Lung (tissue), 16 donors: Measurements from ENCODE around the gene RASSF7. TPM values are rescaled to one million over a fixed set of nuclear protein-coding genes. Genes with fewer than 3 reads are reported as not detected.

Experiments used
- ATAC-seq: fragments of 200-7000 bp; cut with Tn5 transposase; one replicate; pipeline ENCODE4 v1.9.1; 2020; ENCODE audit warnings: moderate number of reproducible peaks; ENCODE audit not compliant: insufficient read depth, low FRiP score
- DNase-seq, 3 donors: peaks; one replicate each; pipeline ENCODE4 v3.0.0-alpha.2; 2013 to 2017
- H3K27ac ChIP-seq, 2 donors: one replicate each; pipeline ENCODE4 v1.5.1; 2013; ENCODE audit warnings: mild to moderate bottlenecking in 2 of 2, moderate library complexity in 2 of 2, control low read depth in 1 of 2, inconsistent platforms in 1 of 2, low read depth in 1 of 2, low read length in 1 of 2
- H3K27me3 ChIP-seq, 3 donors: one replicate each; pipeline ENCODE4 v1.5.1; 2013; ENCODE audit warnings: low read length in 2 of 3; ENCODE audit not compliant: control insufficient read depth in 3 of 3, insufficient read depth in 3 of 3
- H3K36me3 ChIP-seq, 4 donors: one replicate each; pipeline ENCODE4 v1.5.1; 2013; ENCODE audit warnings: low read length in 4 of 4, mild to moderate bottlenecking in 1 of 4, moderate library complexity in 1 of 4; ENCODE audit not compliant: control insufficient read depth in 4 of 4, insufficient read depth in 4 of 4
- H3K4me1 ChIP-seq, 5 donors: one replicate each; pipeline ENCODE4 v1.5.1; 2013; ENCODE audit warnings: low read length in 5 of 5, mild to moderate bottlenecking in 2 of 5, moderate library complexity in 1 of 5; ENCODE audit not compliant: control insufficient read depth in 5 of 5, insufficient read depth in 5 of 5
- H3K4me3 ChIP-seq: one replicate; pipeline ENCODE4 v1.5.1; 2013; ENCODE audit warnings: mild to moderate bottlenecking, control low read depth, moderate library complexity
- H3K9ac ChIP-seq, 2 donors: one replicate each; pipeline ENCODE4 v1.5.1; 2013; ENCODE audit warnings: low read length in 2 of 2, control low read depth in 1 of 2; ENCODE audit not compliant: insufficient read depth in 1 of 2
- H3K9me3 ChIP-seq, 4 donors: one replicate each; pipeline ENCODE4 v1.5.1; 2013; ENCODE audit warnings: low read length in 3 of 4, mild to moderate bottlenecking in 1 of 4, moderate library complexity in 1 of 4; ENCODE audit not compliant: control insufficient read depth in 4 of 4, insufficient read depth in 3 of 4
- CTCF ChIP-seq: IDR thresholded peaks from 2 replicates; pipeline ENCODE4 v1.5.1; 2012; ENCODE audit warnings: mild to moderate bottlenecking; ENCODE audit errors: control extremely low read depth, extremely low read depth
- WGBS, 2 donors: extraction: QIAGEN DNeasy Blood & Tissue Kit; methylation state at CpG; one replicate each; pipeline ENCODE4 v1.1.7; 2013; 5-methylcytosine and 5-hydroxymethylcytosine counted together
- long read RNA-seq, 5 donors: transcript quantifications; one replicate each; lab custom pipeline, GENCODE V29; 2026
- polyA plus RNA-seq, 2 donors: library from polyadenylated mRNA; stranded (reverse); fragments of 200-250 nt; gene quantifications; one replicate each; pipeline ENCODE4 v1.2.1, GENCODE V29; 2013
- total RNA-seq, 2 donors: library from RNA; depleted of rRNA in 1 of 2; stranded (reverse); fragments of >200 nt in 1 of 2; gene quantifications; one replicate each; pipeline ENCODE4 v1.2.1, GENCODE V29; 2014 to 2021
- donor health status: control.
- donor health status: control.
- donor health status: Bipolar disorder and iron deficiency.
- donor health status: healthy.
- donor health status: DM: yes; HTN: yes; CAD: no.

The RASSF7 gene, protein sequence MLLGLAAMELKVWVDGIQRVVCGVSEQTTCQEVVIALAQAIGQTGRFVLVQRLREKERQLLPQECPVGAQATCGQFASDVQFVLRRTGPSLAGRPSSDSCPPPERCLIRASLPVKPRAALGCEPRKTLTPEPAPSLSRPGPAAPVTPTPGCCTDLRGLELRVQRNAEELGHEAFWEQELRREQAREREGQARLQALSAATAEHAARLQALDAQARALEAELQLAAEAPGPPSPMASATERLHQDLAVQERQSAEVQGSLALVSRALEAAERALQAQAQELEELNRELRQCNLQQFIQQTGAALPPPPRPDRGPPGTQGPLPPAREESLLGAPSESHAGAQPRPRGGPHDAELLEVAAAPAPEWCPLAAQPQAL
- 10 to 100 TPM; 53.5 to 79.4 TPM for total RNA-seq
- 100 to 1,000 TPM in 1 of 2 donors, 10 to 100 TPM in 1; 47.9 to 153 TPM for polyA plus RNA-seq
- long read RNA-seq, donor 1, transcript RASSF7-201 (4 exons, 1,731 nt) = major isoform, 23 of 72 reads
- long read RNA-seq, donor 1, partial matches to known transcripts = 40 of 72 reads
- long read RNA-seq, donor 1, other reads (novel, unspliced or antisense) = 5 of 72 reads
- long read RNA-seq, donor 2, transcript RASSF7-201 (4 exons, 1,731 nt) = major isoform, 8 of 20 reads
- long read RNA-seq, donor 2, partial matches to known transcripts = 10 of 20 reads
- long read RNA-seq, donor 2, other reads (novel, unspliced or antisense) = 0 of 20 reads
- long read RNA-seq, donor 3, transcript RASSF7-201 (4 exons, 1,731 nt) = major isoform, 15 of 22 reads
- long read RNA-seq, donor 3, partial matches to known transcripts = 5 of 22 reads
- long read RNA-seq, donor 3, other reads (novel, unspliced or antisense) = 0 of 22 reads
- long read RNA-seq, donor 4, transcript RASSF7-201 (4 exons, 1,731 nt) = major isoform, 7 of 7 reads
- long read RNA-seq, donor 4, partial matches to known transcripts = 0 of 7 reads
- long read RNA-seq, donor 4, other reads (novel, unspliced or antisense) = 0 of 7 reads
- long read RNA-seq, donor 5, transcript RASSF7-201 (4 exons, 1,731 nt) = major isoform, 18 of 32 reads
- long read RNA-seq, donor 5, partial matches to known transcripts = 13 of 32 reads
- long read RNA-seq, donor 5, other reads (novel, unspliced or antisense) = 0 of 32 reads

DNA sequence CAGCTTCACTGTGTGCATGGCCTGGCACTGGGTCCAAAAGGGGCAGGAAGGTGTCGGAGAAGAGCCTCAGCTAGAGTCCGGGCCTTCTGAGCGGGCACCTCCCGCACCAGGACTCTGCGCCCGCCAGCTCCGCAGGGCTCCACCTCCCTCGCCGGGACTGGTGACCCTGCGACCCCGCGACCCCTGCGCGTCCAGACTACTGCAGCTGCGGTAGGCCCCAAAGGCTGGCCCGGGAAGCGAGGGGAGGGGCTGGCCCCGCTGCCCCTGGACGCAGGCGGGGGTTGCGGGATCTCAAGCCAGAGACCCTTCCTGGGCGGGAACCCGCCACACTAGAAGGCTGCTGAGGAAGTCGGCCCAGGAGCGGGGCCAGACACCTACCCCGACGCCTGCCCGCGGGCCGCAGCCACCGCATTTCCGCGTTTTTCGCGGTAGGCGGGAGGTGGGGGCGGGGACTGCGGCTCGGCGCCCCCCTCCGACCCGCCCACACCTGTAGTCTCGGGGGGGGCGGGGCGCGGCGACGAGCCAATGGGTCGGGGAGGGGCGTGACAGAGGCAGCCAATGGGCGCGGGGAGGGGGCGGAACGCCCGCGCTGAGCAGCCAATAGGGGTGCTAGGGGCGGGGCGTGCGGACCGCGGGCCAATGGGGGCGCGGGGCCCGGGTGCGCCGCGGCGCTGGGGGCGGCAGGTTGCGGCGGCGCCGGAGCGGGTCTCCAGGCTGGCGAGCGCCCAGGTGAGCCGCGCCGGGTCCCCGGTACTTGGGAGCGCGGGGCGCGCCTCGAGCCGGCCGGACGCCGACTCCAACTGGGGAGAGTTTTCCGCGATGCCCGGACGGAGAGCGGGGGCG is at the start of gene RASSF7, which contains the start of gene LMNTD2:
TSS of gene RASSF7 (plus strand) at position 666 of the 843 bp plus-strand sequence. CDS start 799 bp downstream, outside the sequence.
TSS of gene LMNTD2 (minus strand) at position 434 of the 843 bp plus-strand sequence. CDS start at position 412, 22 bp downstream.
- H3K36me3 ChIP-seq = peaks cover 0 to 13% (median 0%) of the 10 kb centered on the region in 4 donors
- ATAC-seq (peak; percentile 90), DNase-seq (peak; percentile 73 to 91 (median 87))
- peak within 1 kb of the TSS; percentile 42 to 90 for H3K27ac ChIP-seq
- TF ChIP-seq CTCF = no peak
- H3K4me3 ChIP-seq = peak within 1 kb of the TSS; percentile 71
- H3K27me3 ChIP-seq = peaks cover 0 to 29% (median 12%) of the 10 kb centered on the region in 3 donors
- peaks cover 0 to 15% (median 4%) of the 10 kb centered on the region in 5 donors for H3K4me1 ChIP-seq
- no peak within 1 kb of the TSS for H3K9ac ChIP-seq
- WGBS, 2 donors = 1 to 2% methylated on average over 74 to 95 of the region's 95 CpGs
- no peaks in the 10 kb centered on the region for H3K9me3 ChIP-seq

DNA sequence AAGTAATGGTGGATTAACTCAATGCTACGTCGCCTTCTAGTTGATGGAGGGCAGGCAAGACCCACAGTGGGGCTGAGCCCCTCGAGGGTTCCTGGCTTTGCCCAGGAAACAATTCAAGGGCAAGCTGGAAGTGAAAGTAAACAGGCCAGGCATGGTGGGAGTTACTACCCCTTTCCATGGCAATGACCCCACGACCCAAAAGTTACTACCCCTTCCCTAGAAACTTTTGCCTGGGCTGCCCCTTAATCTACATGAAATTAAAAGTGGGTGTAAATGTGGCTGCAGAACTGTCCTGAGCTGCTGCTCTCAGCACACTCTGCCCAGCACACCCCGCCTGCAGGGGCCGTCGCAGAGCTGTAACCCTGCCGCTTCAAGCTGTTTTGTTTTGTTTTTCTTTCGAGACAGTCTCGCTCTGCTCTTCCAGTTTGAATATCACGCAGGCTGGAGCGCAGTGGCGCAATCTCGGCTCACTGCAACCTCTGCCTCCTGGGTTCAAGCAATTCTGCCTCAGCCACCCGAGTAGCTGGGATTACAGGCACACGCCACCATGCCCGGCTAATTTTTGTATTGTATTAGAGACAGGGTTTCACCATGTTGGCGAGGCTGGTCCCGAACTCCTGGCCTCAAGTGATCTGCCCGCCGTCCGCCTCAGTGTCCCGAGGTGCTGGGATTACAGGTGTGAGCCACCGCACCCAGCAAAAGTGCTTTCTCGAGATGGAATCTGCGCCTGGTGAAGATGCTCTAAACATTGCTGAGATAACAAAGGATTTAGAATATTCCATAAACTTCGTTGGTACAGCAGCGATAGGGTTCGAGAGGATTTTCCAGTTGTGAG is 47.8 kb upstream of the RASSF7 start:
- no peak overlapping the region for H3K9ac ChIP-seq
- no peak for ATAC-seq
- DNase-seq = no peak
- H3K27ac ChIP-seq = no peak overlapping the region
- no peaks in the 10 kb centered on the region for H3K9me3 ChIP-seq
- TF ChIP-seq CTCF = no peak
- H3K27me3 ChIP-seq = no peaks in the 10 kb centered on the region
- H3K36me3 ChIP-seq = peaks cover 4 to 11% (median 4%) of the 10 kb centered on the region in 4 donors
- no peak overlapping the region for H3K4me3 ChIP-seq
- H3K4me1 ChIP-seq = peaks cover 0 to 2% (median 0%) of the 10 kb centered on the region in 5 donors
- WGBS, 2 donors = 89 to 91% methylated on average over 29 of the region's 29 CpGs
